ENCODE results near the gene MAD1L1.

DNA sequence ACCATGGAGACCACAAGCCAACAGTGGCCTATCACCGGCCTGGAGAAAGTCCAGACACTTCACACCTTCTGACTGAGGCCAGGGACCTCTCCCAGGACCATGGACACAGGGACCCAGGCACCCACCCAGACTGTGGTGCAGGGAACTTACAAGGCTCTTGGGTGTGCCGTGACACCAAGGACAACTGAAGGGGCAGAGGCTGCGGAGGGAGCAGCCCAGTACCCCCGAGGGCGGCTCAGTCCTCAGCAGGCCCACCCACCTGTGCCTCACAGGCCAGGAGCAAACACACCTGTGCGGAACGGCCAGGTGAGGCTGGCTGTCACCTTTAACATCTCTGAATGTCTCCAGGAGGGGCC, 182.3 kb downstream of the MAD1L1 start:
- no peak for TF ChIP-seq EZH2 (IDR thresholded peaks at IDR 0.05)
- no peak for TF ChIP-seq POLR2AphosphoS5 (IDR thresholded peaks at IDR 0.05; ENCODE audit: borderline replicate concordance, low read depth, low read length)
- TF ChIP-seq FOXP2 (optimal IDR thresholded peaks at IDR 0.05; ENCODE audit: control extremely low read depth, extremely low read length, insufficient read depth): no peak
